Activated naive CD4-positive, alpha-beta T cell treated with Interleukin-2 at 50 U/mL for 16 hours (primary cell): ENCODE data around the gene VKORC1.
"Not testable (repeated sequence)": the region's sequence is repeated elsewhere in the genome, so short reads cannot be mapped to it uniquely, and the experiment has no call there.

ENCODE experiments used
- DNase-seq: peaks from one replicate; pipeline ENCODE4 v3.0.0-alpha.2; 2020

The VKORC1 gene

DNA sequence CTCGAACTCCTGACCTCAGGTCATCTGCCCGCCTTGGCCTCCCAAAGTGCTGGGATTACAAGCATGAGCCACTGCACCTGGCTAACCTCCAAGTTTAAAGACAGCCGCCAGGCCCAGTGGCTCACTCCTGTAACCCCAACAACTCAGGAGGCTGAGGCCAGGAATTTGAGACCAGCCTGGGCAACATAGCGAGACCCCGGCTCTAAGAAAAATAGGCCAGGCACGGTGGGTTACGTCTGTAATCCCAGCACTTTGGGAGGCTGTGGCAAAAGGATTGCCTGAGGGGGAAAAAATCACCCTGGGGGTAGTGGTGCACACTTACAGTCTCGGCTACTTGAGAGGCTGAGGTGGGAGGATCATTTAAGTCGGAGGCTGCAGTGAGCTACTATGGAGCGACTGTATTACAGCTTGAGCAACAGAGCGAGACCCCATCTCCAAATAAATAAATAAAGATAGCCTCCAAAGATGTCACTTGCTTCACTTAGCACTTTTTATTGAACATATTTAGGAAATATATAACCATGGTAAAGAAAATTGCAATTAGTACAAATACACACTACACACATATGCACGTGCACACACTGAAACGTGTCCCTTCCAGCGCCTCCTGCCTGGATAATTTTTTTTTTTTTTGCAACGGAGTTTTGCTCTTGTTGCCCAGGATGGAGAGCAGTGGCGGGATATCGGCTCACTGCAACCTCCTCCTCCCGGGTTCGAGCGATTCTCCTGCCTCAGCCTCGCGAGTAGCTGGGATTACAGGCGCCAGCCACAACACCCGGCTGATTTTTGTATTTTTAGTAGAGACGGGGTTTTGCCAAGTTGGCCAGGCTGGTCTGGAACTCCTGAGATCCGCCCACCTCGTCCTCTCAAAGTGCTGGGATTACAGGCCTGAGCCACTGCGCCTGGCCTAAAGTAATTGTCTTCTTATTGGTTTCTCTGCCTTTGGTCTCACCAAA, 12.2 kb upstream of the VKORC1 start:
- no peak for DNase-seq

- peak; percentile 82 for DNase-seq
These were observed 11.1 kb upstream of the VKORC1 start for GRCh38 chr16:31105677-31106213.

- not testable (repeated sequence) for DNase-seq
These were observed 6.5 kb upstream of the VKORC1 start for GRCh38 chr16:31100876-31101641.

- no peak for DNase-seq
These were observed 5.5 kb upstream of the VKORC1 start for GRCh38 chr16:31099860-31100638.

- no peak for DNase-seq
These were observed 541 bp downstream of the VKORC1 start for GRCh38 chr16:31094088-31094423.

GRCh38 chr16:31093132-31093703, 1.4 kb downstream of the VKORC1 start:
- DNase-seq: no peak

DNA sequence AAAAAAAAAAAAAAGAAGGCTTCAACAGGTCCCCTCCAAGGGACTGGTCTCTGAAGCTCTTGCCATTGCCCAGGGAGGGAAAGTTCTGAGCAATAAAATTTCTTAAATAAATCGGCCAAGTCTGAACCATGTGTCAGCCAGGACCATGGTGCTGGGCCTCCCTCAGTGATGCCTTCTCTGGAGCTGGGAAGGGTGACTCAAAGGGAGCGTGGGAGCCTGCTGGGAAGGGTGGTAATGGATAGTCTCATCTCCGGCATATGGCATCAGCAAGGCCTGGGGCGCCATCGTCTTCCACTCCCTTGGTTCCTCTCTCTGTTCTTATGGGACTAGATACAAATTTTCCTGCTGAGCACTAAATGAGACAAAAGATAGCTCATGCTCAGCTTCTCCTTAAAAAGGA, 2.3 kb downstream of the VKORC1 start:
- DNase-seq: no peak

GRCh38 chr16:31090540-31090939, 4.1 kb downstream of the VKORC1 start:
- no peak for DNase-seq

GRCh38 chr16:31089199-31089598, 5.4 kb downstream of the VKORC1 start:
- no peak for DNase-seq

DNA sequence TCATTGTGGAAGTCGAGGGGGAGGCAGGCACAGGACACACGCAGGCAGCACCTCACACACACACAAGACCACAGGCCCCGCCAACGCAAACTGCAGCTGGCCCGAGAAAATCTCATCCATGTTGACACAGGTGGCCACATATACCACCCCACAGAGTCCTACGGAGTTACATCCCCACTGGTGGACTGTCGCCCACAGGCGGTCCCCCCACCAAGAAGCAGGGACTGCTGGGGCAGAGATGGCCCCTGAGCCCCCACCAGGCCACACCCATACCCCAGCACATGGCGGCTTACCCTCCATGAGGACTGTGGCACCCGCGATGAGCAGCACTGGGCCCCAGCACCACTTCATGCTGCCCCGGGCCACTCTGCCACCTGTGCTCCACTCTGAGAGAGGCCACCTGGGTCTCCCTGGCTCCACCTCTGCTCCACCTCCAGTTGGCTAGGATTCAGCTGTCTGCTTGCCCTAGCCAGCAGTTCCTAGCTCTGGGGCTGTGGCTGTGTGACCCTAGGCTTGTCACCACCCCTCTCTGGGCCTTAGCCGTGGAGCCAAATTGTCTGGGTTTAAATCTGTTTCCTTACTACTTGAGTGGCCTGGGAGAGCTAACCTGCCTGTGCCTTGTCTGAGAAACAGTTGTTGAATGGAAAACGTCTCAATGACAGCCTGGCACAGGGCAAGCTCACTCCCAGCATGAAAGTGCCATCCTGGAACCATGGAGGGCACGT, 6.0 kb downstream of the VKORC1 start, which contains the start of gene PRSS53:
Gene PRSS53 (minus strand): TSS at position 485 of the 725 bp plus-strand sequence. CDS start 134 bp downstream, at position 351.
- DNase-seq: no peak

DNA sequence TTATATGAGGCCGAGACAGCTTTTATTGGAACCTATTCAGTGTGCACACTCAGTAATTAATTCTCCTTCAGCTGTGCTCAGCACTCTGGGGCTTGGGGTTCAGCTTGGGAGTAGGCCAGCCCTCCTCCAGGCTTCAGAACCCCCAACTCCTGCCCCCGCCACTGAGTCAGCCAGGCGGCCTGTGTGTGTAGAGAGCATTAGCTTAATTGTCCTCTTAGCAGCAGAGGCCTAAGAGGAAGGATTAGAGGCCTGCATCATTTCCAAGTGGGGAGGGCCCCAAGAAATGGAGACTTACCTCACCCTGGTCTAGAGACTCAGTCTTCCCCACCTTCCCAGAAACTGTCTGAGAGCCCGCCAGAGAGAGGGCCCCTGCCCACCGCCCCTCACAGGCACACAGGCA, 6.6 kb downstream of the VKORC1 start:
- DNase-seq: no peak

GRCh38 chr16:31087481-31087880, 7.1 kb downstream of the VKORC1 start:
- no peak for DNase-seq

GRCh38 chr16:31086629-31086906, 8.0 kb downstream of the VKORC1 start:
- no peak for DNase-seq

- DNase-seq: no peak
These were observed 8.5 kb downstream of the VKORC1 start for GRCh38 chr16:31085873-31086628.

- no peak for DNase-seq
These were observed 9.2 kb downstream of the VKORC1 start for GRCh38 chr16:31085411-31085810.

DNA sequence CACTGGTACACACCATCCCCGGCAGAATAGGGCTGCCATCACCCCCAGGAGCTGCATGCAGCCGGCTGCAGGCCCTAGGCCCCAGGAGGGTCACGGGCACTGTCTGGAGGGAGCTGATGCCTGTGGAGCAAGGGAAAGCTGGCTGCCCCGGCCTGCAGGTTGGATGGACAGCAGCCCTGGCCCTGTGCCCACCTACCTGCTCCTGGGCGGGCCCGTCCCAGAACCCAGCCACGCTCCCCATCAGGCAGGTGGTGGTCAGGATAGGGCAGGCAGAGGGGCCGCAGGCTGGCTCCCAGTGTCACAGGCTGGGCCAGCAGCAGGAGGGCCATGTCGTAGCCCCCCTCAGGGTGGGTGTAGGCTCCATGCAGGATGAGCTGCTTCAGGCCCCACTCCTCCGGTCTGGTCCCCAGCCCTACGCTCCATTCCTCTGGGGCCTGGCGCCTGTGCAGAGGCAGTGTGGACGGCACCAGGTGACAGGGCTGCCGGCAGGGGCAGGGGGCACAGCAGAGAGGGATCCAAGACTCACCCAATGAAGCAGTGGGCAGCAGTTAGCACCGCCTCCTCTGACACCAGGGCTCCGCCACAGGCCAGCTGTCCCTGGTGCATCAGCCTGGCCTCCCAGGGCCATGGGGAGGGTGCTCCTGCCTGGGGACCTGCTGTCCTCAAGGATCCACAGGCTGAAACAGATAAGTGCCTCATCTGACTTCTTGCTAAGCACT, 9.9 kb downstream of the VKORC1 start:
- DNase-seq: no peak

GRCh38 chr16:31083981-31084380, 10.6 kb downstream of the VKORC1 start:
- no peak for DNase-seq

DNA sequence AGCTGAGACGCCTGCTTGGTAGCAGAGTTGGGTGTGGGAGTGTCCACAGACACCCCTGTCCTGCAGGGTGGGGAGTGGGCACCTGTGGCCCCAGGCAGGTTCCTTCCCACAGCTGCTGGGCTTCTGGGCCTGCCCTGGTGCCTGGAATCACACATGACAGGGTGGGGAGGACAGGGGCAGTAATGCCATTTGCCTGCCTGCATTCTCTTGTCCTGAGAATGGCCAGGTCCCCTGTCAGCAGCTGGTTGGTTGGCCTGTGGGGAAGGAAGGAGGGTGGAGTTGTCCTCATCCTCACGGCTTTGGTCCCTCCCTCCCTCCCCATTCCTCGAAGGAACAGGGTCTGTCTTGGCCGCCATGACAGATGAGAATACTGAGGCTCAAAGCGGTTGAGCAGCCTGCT, 11.0 kb downstream of the VKORC1 start:
- DNase-seq: no peak

- DNase-seq: no peak
These were observed 11.5 kb downstream of the VKORC1 start for GRCh38 chr16:31083081-31083480.

- no peak for DNase-seq
These were observed 12.1 kb downstream of the VKORC1 start for GRCh38 chr16:31082368-31083045.
